K562 treated with DMSO at 1 percent for 12 hours (cell line): ENCODE data around the gene GTF2H2C. TPM values are rescaled to one million over a fixed set of nuclear protein-coding genes. Genes with fewer than 3 reads are reported as not detected.

Source experiments
- total RNA-seq: library from RNA; unstranded; fragments of 300-600 nt; gene quantifications from 2 replicates; pipeline ENCODE4 v1.2.3, GENCODE V29; 2022; ENCODE audit not compliant: insufficient read depth

The GTF2H2C gene
- 11.2 and 27.2 TPM in 2 replicates for total RNA-seq

GRCh38 chr5:69559908-69560330 lies at the start of gene GTF2H2C:
GTF2H2C (plus strand) TSS chr5:69560191; CDS start chr5:69565133, 4,942 bp downstream.

Other genes with a start within 250 kb of the GTF2H2C start
- 1.5 and 4.7 TPM in 2 replicates for gene CCDC125, start 227.4 kb upstream of the GTF2H2C start, total RNA-seq
- gene AK6, start 190.7 kb upstream of the GTF2H2C start, total RNA-seq = 31.7 and 44.9 TPM in 2 replicates
- gene TAF9, start 190.7 kb upstream of the GTF2H2C start, total RNA-seq = 62.3 and 120 TPM in 2 replicates
- 13.3 and 30.3 TPM in 2 replicates for gene RAD17, start 190.4 kb upstream of the GTF2H2C start, total RNA-seq
- gene MARVELD2, start 145.1 kb upstream of the GTF2H2C start, total RNA-seq = 0.17 TPM in 1 of 2 replicates, not detected in the other
- not detected in 2 replicates for gene OCLN, start 67.4 kb upstream of the GTF2H2C start, total RNA-seq